ENCODE results near the gene OGT.
"Not testable (repeated sequence)": the region's sequence is repeated elsewhere in the genome, so short reads cannot be mapped to it uniquely, and the experiment has no call there.

Gene OGT

GRCh38 chrX:71532753-71533425, at the start of gene OGT:
Gene OGT, plus strand, starts transcription at chrX:71533104. Its CDS starts 196 bp downstream, at chrX:71533300.
- peak; percentile 94 for DNase-seq

GRCh38 chrX:71487814-71488213, 45.1 kb upstream of the OGT start:
- no peak for DNase-seq

- no peak for DNase-seq
Observed at GRCh38 chrX:71489540-71489939, 43.4 kb upstream of the OGT start.

- peak; percentile 66 for DNase-seq
Observed at GRCh38 chrX:71492231-71493065, 40.5 kb upstream of the OGT start.

GRCh38 chrX:71493111-71493613, 39.7 kb upstream of the OGT start:
- DNase-seq: no peak

- not testable (repeated sequence) for DNase-seq
Observed at GRCh38 chrX:71495979-71496378, 36.9 kb upstream of the OGT start.

- no peak for DNase-seq
Observed at GRCh38 chrX:71496476-71496875, 36.4 kb upstream of the OGT start.

GRCh38 chrX:71502080-71502479, 30.8 kb upstream of the OGT start:
- DNase-seq: not testable (repeated sequence)

- no peak for DNase-seq
Observed at GRCh38 chrX:71504346-71504745, 28.6 kb upstream of the OGT start.

- no peak for DNase-seq
Observed at GRCh38 chrX:71509289-71509688, 23.6 kb upstream of the OGT start.

- no peak for DNase-seq
Observed at GRCh38 chrX:71510161-71510560, 22.7 kb upstream of the OGT start.

- DNase-seq: not testable (repeated sequence)
Observed at GRCh38 chrX:71513731-71514130, 19.2 kb upstream of the OGT start.

GRCh38 chrX:71514367-71515037, 18.4 kb upstream of the OGT start:
- peak; percentile 27 for DNase-seq

- DNase-seq: no peak
Observed at GRCh38 chrX:71515038-71515396, 17.9 kb upstream of the OGT start.

GRCh38 chrX:71525316-71525715, 7.6 kb upstream of the OGT start:
- DNase-seq: no peak

- peak; percentile 62 for DNase-seq
Observed at GRCh38 chrX:71532078-71532752, 689 bp upstream of the OGT start.

- no peak for DNase-seq
Observed at GRCh38 chrX:71533516-71533850, 579 bp downstream of the OGT start.

- DNase-seq: peak; percentile 67
Observed at GRCh38 chrX:71533851-71534561, 1.1 kb downstream of the OGT start.

- no peak for DNase-seq
Observed at GRCh38 chrX:71534773-71535544, 2.1 kb downstream of the OGT start.

GRCh38 chrX:71536285-71536684, 3.4 kb downstream of the OGT start:
- peak; percentile 61 for DNase-seq

- no peak for DNase-seq
Observed at GRCh38 chrX:71537743-71538142, 4.8 kb downstream of the OGT start.

GRCh38 chrX:71540801-71541200, 7.9 kb downstream of the OGT start:
- DNase-seq: no peak

Data from stimulated activated CD4-positive, alpha-beta T cell treated with anti-CD3 and anti-CD28 coated beads, Interleukin-15, amount 100 ng/mL, for 24 hours (primary cell).